Ovary (tissue), 3 donors: ENCODE data around the gene CREM.

ENCODE experiments used
- CTCF ChIP-seq, 3 donors: fragments of 450-650 bp in 2 of 3; fragments of 200-600 bp in 1 of 3; IDR thresholded peaks; one replicate each; pipeline versions ENCODE4 v1.5.1 to v1.8.0; 2016 to 2022; ENCODE audit warnings: antibody characterized with exemption in 3 of 3, mild to moderate bottlenecking in 1 of 3
- POLR2A ChIP-seq: fragments of 450-650 bp; IDR thresholded peaks from one replicate; pipeline ENCODE4 v1.6.1; 2017; ENCODE audit warnings: antibody characterized with exemption, mild to moderate bottlenecking, moderate library complexity
- donor health status: DM: no; HTN: no; CAD: no.

- TF ChIP-seq POLR2A (no peak), CTCF (IDR thresholded peaks at IDR 0.05) (no peak)
These were observed 92.6 kb downstream of the CREM start for GRCh38 chr10:35219292-35219691.
